ENCODE data around the gene PLPPR3. TPM values are rescaled to one million over a fixed set of nuclear protein-coding genes. Genes with fewer than 3 reads are reported as not detected.

PLPPR3 gene
- total and polyA plus RNA-seq, 9 of the 15 experiments (the other 6 are each of a cell fraction or from before 2014, with no cell fraction given), result 0.01 to 48.2 (median 8.6) TPM

DNA sequence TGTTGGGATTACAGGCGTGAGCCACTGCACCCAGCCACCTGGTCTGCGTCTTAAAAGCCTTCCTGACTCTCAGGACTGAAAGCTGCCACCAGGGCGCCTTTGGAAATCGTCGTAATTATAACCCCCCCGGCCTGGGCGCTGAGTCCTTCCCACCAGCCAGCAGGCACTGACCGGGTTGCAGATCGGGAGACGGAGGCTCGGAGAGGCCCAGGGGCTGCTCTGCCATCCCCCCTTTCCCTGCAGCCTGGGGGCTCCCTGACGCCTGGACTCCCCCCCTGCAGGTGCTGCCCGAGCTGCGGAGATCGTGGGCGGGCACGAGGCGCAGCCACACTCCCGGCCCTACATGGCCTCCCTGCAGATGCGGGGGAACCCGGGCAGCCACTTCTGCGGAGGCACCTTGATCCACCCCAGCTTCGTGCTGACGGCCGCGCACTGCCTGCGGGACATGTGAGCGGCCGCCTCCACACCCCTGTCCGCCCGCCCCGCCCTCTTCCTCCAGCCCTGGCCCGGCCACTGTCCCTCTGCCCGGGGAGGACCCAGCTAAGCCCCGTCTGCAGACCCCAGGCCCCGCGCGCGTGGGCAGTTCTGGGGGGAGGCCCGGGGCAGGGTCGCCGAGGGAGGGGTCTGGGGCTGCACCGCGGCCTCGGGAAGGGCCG is 21.6 kb upstream of the PLPPR3 start (continued):
- TF ChIP-seq, protein P1, sequence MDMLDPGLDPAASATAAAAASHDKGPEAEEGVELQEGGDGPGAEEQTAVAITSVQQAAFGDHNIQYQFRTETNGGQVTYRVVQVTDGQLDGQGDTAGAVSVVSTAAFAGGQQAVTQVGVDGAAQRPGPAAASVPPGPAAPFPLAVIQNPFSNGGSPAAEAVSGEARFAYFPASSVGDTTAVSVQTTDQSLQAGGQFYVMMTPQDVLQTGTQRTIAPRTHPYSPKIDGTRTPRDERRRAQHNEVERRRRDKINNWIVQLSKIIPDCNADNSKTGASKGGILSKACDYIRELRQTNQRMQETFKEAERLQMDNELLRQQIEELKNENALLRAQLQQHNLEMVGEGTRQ (CRISPR knock-in tag; IDR thresholded peaks at IDR 0.05), result no peak; the same call in 1 of the 2 replicates
- TF ChIP-seq ZNF217 (CRISPR knock-in tag; IDR thresholded peaks at IDR 0.05) (no peak), ATF7 (IDR thresholded peaks at IDR 0.05) (no peak), CBX5 (IDR thresholded peaks at IDR 0.05; ENCODE audit: borderline replicate concordance, low read depth) (no peak), ZBTB7A (IDR thresholded peaks at IDR 0.05; ENCODE audit: borderline replicate concordance, control insufficient read depth, low read depth, low read length) (peak; percentile 89; the same call in 1 of the 2 replicates), SUPT5H (IDR thresholded peaks at IDR 0.05) (no peak), BACH1 (tag; IDR thresholded peaks at IDR 0.05) (no peak), ZNF175 (CRISPR knock-in tag; IDR thresholded peaks at IDR 0.05; ENCODE audit: low read depth) (no peak), POU5F1 (IDR thresholded peaks at IDR 0.05; ENCODE audit: borderline replicate concordance, low read depth, low read length, partially characterized antibody) (no peak), POLR2A (conservative IDR thresholded peaks at IDR 0.05) (no peak), DNMT1 (IDR thresholded peaks at IDR 0.05) (no peak), MCM3 (IDR thresholded peaks at IDR 0.05) (no peak), SNRNP70 (optimal IDR thresholded peaks at IDR 0.05; ENCODE audit: low read depth, low read length) (no peak), BMI1 (IDR thresholded peaks at IDR 0.05; ENCODE audit: low read length) (no peak), ATF1 (CRISPR knock-in tag; IDR thresholded peaks at IDR 0.05) (no peak), ATF1 (tag; IDR thresholded peaks at IDR 0.05) (0 out of 2 replicates have a peak, but pooled peaks have one; percentile 8), ZNF696 (CRISPR knock-in tag; conservative IDR thresholded peaks at IDR 0.05) (no peak), FOXK1 (CRISPR knock-in tag; IDR thresholded peaks at IDR 0.05; ENCODE audit: borderline replicate concordance) (no peak), MAFG (tag; conservative IDR thresholded peaks at IDR 0.05) (no peak), HDAC1 (IDR thresholded peaks at IDR 0.05) (no peak; a peak in 1 of 4 replicates), GABPA (tag; conservative IDR thresholded peaks at IDR 0.05; ENCODE audit: low read depth) (no peak), CBFA2T2 (conservative IDR thresholded peaks at IDR 0.05) (no peak)
- TF ChIP-seq, protein P2, sequence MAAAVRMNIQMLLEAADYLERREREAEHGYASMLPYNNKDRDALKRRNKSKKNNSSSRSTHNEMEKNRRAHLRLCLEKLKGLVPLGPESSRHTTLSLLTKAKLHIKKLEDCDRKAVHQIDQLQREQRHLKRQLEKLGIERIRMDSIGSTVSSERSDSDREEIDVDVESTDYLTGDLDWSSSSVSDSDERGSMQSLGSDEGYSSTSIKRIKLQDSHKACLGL (CRISPR knock-in tag; IDR thresholded peaks at IDR 0.05; ENCODE audit: borderline replicate concordance, poor library complexity, severe bottlenecking), result no peak
- TF ChIP-seq, protein P3, sequence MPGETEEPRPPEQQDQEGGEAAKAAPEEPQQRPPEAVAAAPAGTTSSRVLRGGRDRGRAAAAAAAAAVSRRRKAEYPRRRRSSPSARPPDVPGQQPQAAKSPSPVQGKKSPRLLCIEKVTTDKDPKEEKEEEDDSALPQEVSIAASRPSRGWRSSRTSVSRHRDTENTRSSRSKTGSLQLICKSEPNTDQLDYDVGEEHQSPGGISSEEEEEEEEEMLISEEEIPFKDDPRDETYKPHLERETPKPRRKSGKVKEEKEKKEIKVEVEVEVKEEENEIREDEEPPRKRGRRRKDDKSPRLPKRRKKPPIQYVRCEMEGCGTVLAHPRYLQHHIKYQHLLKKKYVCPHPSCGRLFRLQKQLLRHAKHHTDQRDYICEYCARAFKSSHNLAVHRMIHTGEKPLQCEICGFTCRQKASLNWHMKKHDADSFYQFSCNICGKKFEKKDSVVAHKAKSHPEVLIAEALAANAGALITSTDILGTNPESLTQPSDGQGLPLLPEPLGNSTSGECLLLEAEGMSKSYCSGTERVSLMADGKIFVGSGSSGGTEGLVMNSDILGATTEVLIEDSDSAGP (CRISPR knock-in tag; IDR thresholded peaks at IDR 0.05), result no peak
- TF ChIP-seq, protein P4, sequence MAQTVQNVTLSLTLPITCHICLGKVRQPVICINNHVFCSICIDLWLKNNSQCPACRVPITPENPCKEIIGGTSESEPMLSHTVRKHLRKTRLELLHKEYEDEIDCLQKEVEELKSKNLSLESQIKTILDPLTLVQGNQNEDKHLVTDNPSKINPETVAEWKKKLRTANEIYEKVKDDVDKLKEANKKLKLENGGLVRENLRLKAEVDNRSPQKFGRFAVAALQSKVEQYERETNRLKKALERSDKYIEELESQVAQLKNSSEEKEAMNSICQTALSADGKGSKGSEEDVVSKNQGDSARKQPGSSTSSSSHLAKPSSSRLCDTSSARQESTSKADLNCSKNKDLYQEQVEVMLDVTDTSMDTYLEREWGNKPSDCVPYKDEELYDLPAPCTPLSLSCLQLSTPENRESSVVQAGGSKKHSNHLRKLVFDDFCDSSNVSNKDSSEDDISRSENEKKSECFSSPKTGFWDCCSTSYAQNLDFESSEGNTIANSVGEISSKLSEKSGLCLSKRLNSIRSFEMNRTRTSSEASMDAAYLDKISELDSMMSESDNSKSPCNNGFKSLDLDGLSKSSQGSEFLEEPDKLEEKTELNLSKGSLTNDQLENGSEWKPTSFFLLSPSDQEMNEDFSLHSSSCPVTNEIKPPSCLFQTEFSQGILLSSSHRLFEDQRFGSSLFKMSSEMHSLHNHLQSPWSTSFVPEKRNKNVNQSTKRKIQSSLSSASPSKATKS (CRISPR knock-in tag; IDR thresholded peaks at IDR 0.05), result no peak

Data from K562 (cell line).